Endothelial cell of umbilical vein (primary cell): Measurements from ENCODE around the gene DRC7. TPM values are rescaled to one million over a fixed set of nuclear protein-coding genes. Genes with fewer than 3 reads are reported as not detected.

Experiments
- BruUV-seq: library from RNA; stranded (reverse); fragments of 400-500 nt; replicated peaks from 2 replicates; lab custom pipeline; 2021; lab: Mats Ljungman, UMichigan
- CTCF ChIA-PET: fragments of 300-600, 350-600 bp; sonication (Branson Sonifier 250); formaldehyde crosslinking; loops from one replicate; lab custom pipeline; 2021; ENCODE audit warnings: antibody characterized with exemption, inconsistent platforms; lab: Charles Lee
- POLR2A ChIA-PET: fragments of 300-600, 350-600 bp; sonication (Branson Sonifier 250); formaldehyde crosslinking; loops from one replicate; lab custom pipeline; 2021; ENCODE audit warnings: antibody characterized with exemption, inconsistent platforms; lab: Charles Lee
- DNase-seq: peaks from one replicate; pipeline ENCODE4 v3.0.0-alpha.2; 2011; ENCODE audit warnings: low read depth, low spot score
- FAIRE-seq: peaks from 2 replicates; lab custom pipeline; 2011; peaks lifted over from hg19 to GRCh38; lab: Jason Lieb, UNC
- H2AFZ ChIP-seq: 2 replicates; pipeline ENCODE4 v1.6.0; 2012; ENCODE audit warnings: low read depth, low read length, control low read depth, inconsistent platforms
- H3K27ac ChIP-seq: 2 replicates; pipeline ENCODE4 v1.5.1; 2011; ENCODE audit warnings: low read depth, mild to moderate bottlenecking, control low read depth, low read length, moderate library complexity; ENCODE audit not compliant: insufficient read depth
- H3K27me3 ChIP-seq, 2 experiments: 2 replicates each; pipeline versions ENCODE4 v1.6.0 to v1.6.1; 2011; ENCODE audit warnings: low read length in 2 of 2, mixed read lengths in 1 of 2; ENCODE audit not compliant: control insufficient read depth in 2 of 2, insufficient read depth in 2 of 2
- H3K36me3 ChIP-seq, 2 experiments: 2 replicates in 1 of 2; 3 replicates in 1 of 2; pipeline ENCODE4 v1.5.1; 2011; ENCODE audit warnings: low read length in 2 of 2, mild to moderate bottlenecking in 1 of 2, moderate library complexity in 1 of 2; ENCODE audit not compliant: control insufficient read depth in 2 of 2, insufficient read depth in 2 of 2; ENCODE audit errors: extremely low read depth in 1 of 2
- H3K4me1 ChIP-seq: 3 replicates; pipeline ENCODE4 v1.5.1; 2011; ENCODE audit warnings: mild to moderate bottlenecking, low read length; ENCODE audit not compliant: control insufficient read depth, insufficient read depth; ENCODE audit errors: extremely low read depth
- H3K4me2 ChIP-seq: 2 replicates; pipeline ENCODE4 v1.6.1; 2011; ENCODE audit warnings: low read length, control low read depth, mixed read lengths; ENCODE audit not compliant: insufficient read depth
- H3K4me3 ChIP-seq, 3 experiments: fragments of 200-600 bp in 1 of 3; sonication (generic), shearing (Covaris generic) in 1 of 3; replicated peaks in 1 of 3; 2 replicates each; pipeline ENCODE4 v1.5.1; 2011 to 2016; ENCODE audit warnings: control low read depth in 3 of 3, low read length in 3 of 3, mild to moderate bottlenecking in 2 of 3, inconsistent platforms in 1 of 3, low read depth in 1 of 3, moderate library complexity in 1 of 3; ENCODE audit not compliant: insufficient read depth in 1 of 3
- H3K79me2 ChIP-seq: 2 replicates; pipeline ENCODE4 v1.6.0; 2012; ENCODE audit warnings: low read length, inconsistent platforms; ENCODE audit not compliant: control insufficient read depth, insufficient read depth
- H3K9ac ChIP-seq: replicated peaks from 2 replicates; pipeline ENCODE3; 2011; ENCODE audit warnings: low read length, control low read depth; ENCODE audit not compliant: insufficient read depth; ENCODE audit errors: extremely low read depth
- H3K9me1 ChIP-seq: replicated peaks from 3 replicates; pipeline ENCODE4 v1.6.0; 2011; ENCODE audit warnings: mild to moderate bottlenecking, low read length; ENCODE audit not compliant: control insufficient read depth, insufficient read depth; ENCODE audit errors: extremely low read depth
- H3K9me3 ChIP-seq: replicated peaks from 2 replicates; pipeline ENCODE4 v1.5.1; 2012; ENCODE audit warnings: low read length, inconsistent platforms; ENCODE audit not compliant: control insufficient read depth, insufficient read depth
- H4K20me1 ChIP-seq: replicated peaks from 2 replicates; pipeline ENCODE3; 2011; ENCODE audit warnings: mild to moderate bottlenecking, low read length; ENCODE audit not compliant: control insufficient read depth, insufficient read depth; ENCODE audit errors: extremely low read depth
- CTCF ChIP-seq, 2 donors: IDR thresholded peaks; 1 replicate in 1 of 2; 2 replicates in 1 of 2; pipeline ENCODE4 v1.5.1; 2011; ENCODE audit warnings: low read length in 2 of 2, mild to moderate bottlenecking in 2 of 2, moderate library complexity in 2 of 2, control low read depth in 1 of 2, inconsistent platforms in 1 of 2, low read depth in 1 of 2; ENCODE audit not compliant: insufficient read depth in 1 of 2; ENCODE audit errors: extremely low read depth in 1 of 2
- EZH2 ChIP-seq: IDR thresholded peaks from 2 replicates; pipeline ENCODE4 v1.6.1; 2012; ENCODE audit warnings: borderline replicate concordance, low read depth, mild to moderate bottlenecking, moderate library complexity, low read length, inconsistent platforms; ENCODE audit not compliant: severe bottlenecking
- FOS ChIP-seq: IDR thresholded peaks from 2 replicates; pipeline ENCODE4 v1.6.1; 2011; ENCODE audit warnings: mild to moderate bottlenecking, low read length, moderate library complexity, borderline replicate concordance; ENCODE audit not compliant: insufficient read depth
- GATA2 ChIP-seq: IDR thresholded peaks from 2 replicates; pipeline ENCODE4 v1.7.0; 2011; ENCODE audit warnings: low read depth, mild to moderate bottlenecking, moderate library complexity, mixed read lengths, low read length; ENCODE audit not compliant: insufficient read length, insufficient read depth
- JUN ChIP-seq: IDR thresholded peaks from 2 replicates; pipeline ENCODE4 v1.6.1; 2011; ENCODE audit warnings: borderline replicate concordance, low read depth; ENCODE audit not compliant: insufficient read length, insufficient read depth
- MYC ChIP-seq: IDR thresholded peaks from one replicate; pipeline ENCODE4 v1.6.1; 2011; ENCODE audit warnings: mild to moderate bottlenecking, low read depth, low read length
- POLR2A ChIP-seq: IDR thresholded peaks from 2 replicates; pipeline ENCODE4 v1.6.1; 2012; ENCODE audit warnings: low read depth, mild to moderate bottlenecking, control low read depth, low read length
- POLR2AphosphoS5 ChIP-seq: IDR thresholded peaks from 2 replicates; pipeline ENCODE4 v1.6.1; 2012; ENCODE audit warnings: low read depth, mild to moderate bottlenecking, control low read depth, low read length, moderate library complexity; ENCODE audit not compliant: insufficient read depth
- dilution Hi-C: fragments of 300-500 bp; cut with MboI; formaldehyde crosslinking; loops from one replicate; pipeline ENCODE4 v1.15.0; 2019; ENCODE audit warnings: low sequenced_read_pairs; ENCODE audit not compliant: extremely low pct_ligation_motif_present
- intact Hi-C: fragments of 100-400 bp; cut with micrococcal nuclease; formaldehyde crosslinking; loops from one replicate; pipeline ENCODE4 v1.10.0; 2022
- polyA plus RNA-seq, 4 experiments: library from polyadenylated mRNA; depleted of rRNA in 3 of 4; stranded (reverse) in 3 of 4; unstranded in 1 of 4; fragments of >200 nt; gene quantifications; 2 replicates each; pipeline versions ENCODE4 v1.2.1 to v1.2.3, GENCODE V29; 2011 to 2012; ENCODE audit warnings: missing spikeins in 1 of 4
- total RNA-seq: library from RNA; stranded (reverse); gene quantifications from 2 replicates; pipeline ENCODE4 v1.2.3, GENCODE V29; 2021
- TF ChIP-seq, protein P1 (sequence below): IDR thresholded peaks from 2 replicates; pipeline ENCODE4 v1.6.1; 2011; ENCODE audit not compliant: insufficient read depth, insufficient read length

Gene DRC7
- total and polyA plus RNA-seq, 2 donors (not counting 3 experiments of a cell fraction or from before 2014, with no cell fraction given), result 0.13 to 0.77 TPM

GRCh38 chr16:57701759-57702371 is 7.3 kb downstream of the DRC7 start:
- H3K27ac ChIP-seq, result no peak overlapping the region
- dilution Hi-C loops, result no loop called here
- H3K4me3 ChIP-seq, result no peak overlapping the region
- no peaks in the 10 kb centered on the region for H3K9me3 ChIP-seq
- POLR2A ChIA-PET, result no interaction called here
- no peaks in the 10 kb centered on the region for H3K27me3 ChIP-seq
- no peak overlapping the region for H3K9ac ChIP-seq
- BruUV-seq, result no TSS peak
- H3K79me2 ChIP-seq, result no peaks in the 10 kb centered on the region
- no peaks in the 10 kb centered on the region for H3K9me1 ChIP-seq
- H3K4me1 ChIP-seq, result no peaks in the 10 kb centered on the region
- CTCF ChIA-PET, result interaction anchor here (1.4 kb wide), 1 partner anchor 111 kb away, joined by 3 read pairs; no protein-coding TSS in a partner anchor
- TF ChIP-seq GATA2 (no peak), EZH2 (no peak), POLR2A (no peak), MYC (no peak), JUN (no peak), POLR2AphosphoS5 (no peak), FOS (no peak), CTCF (IDR thresholded peaks at IDR 0.05; ENCODE audit: extremely low read depth in 1 of 2, insufficient read depth in 1 of 2, low read depth in 1 of 2, low read length in 2 of 2) (no peak)
- TF ChIP-seq, protein P1, sequence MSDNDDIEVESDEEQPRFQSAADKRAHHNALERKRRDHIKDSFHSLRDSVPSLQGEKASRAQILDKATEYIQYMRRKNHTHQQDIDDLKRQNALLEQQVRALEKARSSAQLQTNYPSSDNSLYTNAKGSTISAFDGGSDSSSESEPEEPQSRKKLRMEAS, result no peak
- H2AFZ ChIP-seq, result no peak overlapping the region
- H4K20me1 ChIP-seq, result no peaks in the 10 kb centered on the region
- H3K4me2 ChIP-seq, result no peak overlapping the region
- FAIRE-seq (no peak), DNase-seq (no peak)
- intact Hi-C loops, result no loop called here
- H3K36me3 ChIP-seq, result no peaks in the 10 kb centered on the region
